Nephron (organoid): ENCODE results near the gene SESN2.

Experiments used
- H3K27ac Mint-ChIP-seq, 3 experiments: 2 replicates each; pipeline ENCODE4 v1.8.0; 2020; ENCODE audit warnings: mixed read lengths in 3 of 3, mild to moderate bottlenecking in 2 of 3, moderate library complexity in 1 of 3
- H3K27me3 Mint-ChIP-seq: 2 replicates; pipeline ENCODE4 v1.8.0; 2021; ENCODE audit warnings: low read depth, mild to moderate bottlenecking, moderate library complexity, mixed read lengths
- H3K36me3 Mint-ChIP-seq: 2 replicates; pipeline ENCODE4 v1.8.0; 2020; ENCODE audit warnings: low read depth, mixed read lengths
- H3K4me1 Mint-ChIP-seq: 2 replicates; pipeline ENCODE4 v1.8.0; 2020; ENCODE audit warnings: mixed read lengths
- H3K4me3 Mint-ChIP-seq, 3 experiments: 2 replicates each; pipeline ENCODE4 v1.8.0; 2020; ENCODE audit warnings: mild to moderate bottlenecking in 3 of 3, mixed read lengths in 3 of 3, moderate library complexity in 2 of 3
- H3K9me3 Mint-ChIP-seq: 2 replicates; pipeline ENCODE4 v1.8.0; 2020; ENCODE audit warnings: mixed read lengths
- TF ChIP-seq, protein P1 (sequence below), 3 experiments: fragments of 200-600 bp; sonication (generic); IDR thresholded peaks; one replicate each; pipeline ENCODE4 v1.5.0; 2021; ENCODE audit warnings: antibody characterized with exemption in 3 of 3; ENCODE audit not compliant: unreplicated experiment in 3 of 3

Gene SESN2

DNA sequence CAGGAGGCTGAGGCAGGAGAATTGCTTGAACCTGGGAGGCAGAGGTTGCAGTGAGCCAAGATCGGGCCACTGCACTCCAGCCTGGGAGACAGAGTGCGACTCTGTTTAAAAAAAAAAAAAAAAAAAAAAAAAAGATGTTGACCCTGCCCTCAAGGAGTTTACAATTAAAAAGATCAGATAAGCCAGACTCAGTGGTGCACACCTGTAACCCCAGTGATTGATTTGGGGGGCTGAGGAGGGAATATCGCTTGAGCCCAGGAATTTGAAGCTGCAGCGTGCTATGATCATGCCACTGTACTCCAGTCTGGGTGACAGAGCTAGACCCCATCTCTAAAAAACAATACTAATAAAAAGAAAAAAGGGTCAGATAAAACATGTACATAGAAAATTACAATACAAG, 1.6 kb upstream of the SESN2 start:
- H3K36me3 Mint-ChIP-seq = no peaks in the 10 kb centered on the region
- peaks cover 2% of the 10 kb centered on the region for H3K27me3 Mint-ChIP-seq
- H3K9me3 Mint-ChIP-seq = no peaks in the 10 kb centered on the region
- peaks cover 17% of the 10 kb centered on the region for H3K4me1 Mint-ChIP-seq
- H3K4me3 Mint-ChIP-seq = peak overlapping the region; percentile 81 to 90 (median 89)
- H3K27ac Mint-ChIP-seq = peak overlapping the region in 1 of 3 experiments; percentile 81
- TF ChIP-seq, protein P1, sequence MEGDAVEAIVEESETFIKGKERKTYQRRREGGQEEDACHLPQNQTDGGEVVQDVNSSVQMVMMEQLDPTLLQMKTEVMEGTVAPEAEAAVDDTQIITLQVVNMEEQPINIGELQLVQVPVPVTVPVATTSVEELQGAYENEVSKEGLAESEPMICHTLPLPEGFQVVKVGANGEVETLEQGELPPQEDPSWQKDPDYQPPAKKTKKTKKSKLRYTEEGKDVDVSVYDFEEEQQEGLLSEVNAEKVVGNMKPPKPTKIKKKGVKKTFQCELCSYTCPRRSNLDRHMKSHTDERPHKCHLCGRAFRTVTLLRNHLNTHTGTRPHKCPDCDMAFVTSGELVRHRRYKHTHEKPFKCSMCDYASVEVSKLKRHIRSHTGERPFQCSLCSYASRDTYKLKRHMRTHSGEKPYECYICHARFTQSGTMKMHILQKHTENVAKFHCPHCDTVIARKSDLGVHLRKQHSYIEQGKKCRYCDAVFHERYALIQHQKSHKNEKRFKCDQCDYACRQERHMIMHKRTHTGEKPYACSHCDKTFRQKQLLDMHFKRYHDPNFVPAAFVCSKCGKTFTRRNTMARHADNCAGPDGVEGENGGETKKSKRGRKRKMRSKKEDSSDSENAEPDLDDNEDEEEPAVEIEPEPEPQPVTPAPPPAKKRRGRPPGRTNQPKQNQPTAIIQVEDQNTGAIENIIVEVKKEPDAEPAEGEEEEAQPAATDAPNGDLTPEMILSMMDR (IDR thresholded peaks at IDR 0.05; ENCODE audit: unreplicated experiment in 3 of 3) = no peak

DNA sequence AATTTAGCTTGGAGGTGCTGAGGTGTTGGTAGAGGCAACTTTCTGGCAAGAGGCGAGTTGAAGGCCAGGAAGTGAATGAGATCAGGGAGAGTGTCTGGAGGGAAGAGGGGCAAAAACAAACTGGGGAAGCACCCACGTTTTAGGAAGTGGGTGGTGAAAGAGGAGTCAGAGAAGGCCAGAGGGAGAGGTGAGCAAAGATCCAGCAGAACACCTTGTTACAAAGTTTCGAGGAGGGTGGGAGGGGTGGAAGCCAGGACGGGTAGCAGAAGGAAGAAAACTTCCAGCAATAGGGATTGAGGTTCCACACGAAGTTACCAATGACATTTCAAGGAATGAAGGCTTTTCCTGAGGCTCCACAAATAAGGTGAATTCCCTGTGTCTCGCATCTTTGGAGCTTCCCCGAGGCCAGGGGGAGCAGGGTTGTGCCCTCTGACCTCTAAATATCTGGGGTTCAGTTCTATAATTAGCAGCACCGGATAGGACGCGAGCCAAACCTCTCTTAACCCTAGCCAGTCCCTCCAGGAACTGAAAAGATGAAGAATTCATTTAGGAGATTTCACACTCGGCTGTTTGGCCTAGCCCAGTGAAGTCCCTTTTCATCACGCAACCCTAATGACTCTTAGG, 578 bp upstream of the SESN2 start:
- Mint-ChIP-seq H3K9me3 (no peaks in the 10 kb centered on the region), H3K4me3 (peak overlapping the region; percentile 81 to 90 (median 89)), H3K27ac (peak overlapping the region; percentile 44 to 81 (median 46)), H3K27me3 (peaks cover 5% of the 10 kb centered on the region), H3K36me3 (no peaks in the 10 kb centered on the region), H3K4me1 (peaks cover 21% of the 10 kb centered on the region)
- TF ChIP-seq, protein P1 (IDR thresholded peaks at IDR 0.05; ENCODE audit: unreplicated experiment in 3 of 3) = no peak

DNA sequence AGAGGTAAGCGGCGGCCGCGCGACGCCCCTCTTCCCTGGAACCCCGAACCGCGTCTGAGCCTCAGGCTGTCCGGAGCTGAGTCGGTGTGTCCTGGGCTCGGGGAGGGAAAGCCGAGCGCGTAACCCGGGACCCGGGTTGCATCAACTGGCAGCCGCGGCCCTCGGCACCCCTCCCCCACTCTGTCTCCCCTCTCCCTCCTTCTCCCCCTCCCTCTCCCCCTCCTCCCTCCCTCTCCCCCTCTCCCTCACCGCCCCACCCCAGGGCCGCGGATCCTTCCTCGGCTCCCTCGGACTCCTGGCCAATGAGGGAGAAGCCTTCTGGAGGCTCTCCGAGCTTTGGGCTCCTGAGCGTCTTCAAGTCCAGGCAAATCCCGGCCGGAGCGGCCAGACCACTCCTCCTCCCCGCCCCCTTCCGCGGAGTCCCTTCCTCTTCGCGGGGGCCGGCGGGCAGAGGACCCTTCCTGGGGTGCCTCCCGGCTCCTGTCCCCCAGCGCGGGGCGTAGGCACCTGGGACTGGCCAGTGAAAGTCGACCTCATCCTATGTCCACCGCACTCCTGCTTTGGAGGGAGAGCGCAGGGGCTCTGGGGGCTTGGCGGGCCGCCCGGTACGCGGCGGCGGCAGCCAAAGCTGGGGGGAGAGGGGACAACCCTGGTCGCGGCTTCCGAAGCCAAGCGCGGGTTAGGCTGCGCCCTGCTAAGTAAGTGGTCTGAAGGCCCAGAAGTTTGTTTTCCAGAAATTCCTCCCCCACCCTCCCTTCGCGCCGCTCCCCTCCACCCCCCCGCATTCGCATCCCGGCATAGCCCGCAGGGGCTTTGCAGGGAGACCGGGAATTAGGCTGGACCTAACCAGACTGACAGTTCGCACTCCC, 850 bp downstream of the SESN2 start:
- no peaks in the 10 kb centered on the region for H3K9me3 Mint-ChIP-seq
- TF ChIP-seq, protein P1 (IDR thresholded peaks at IDR 0.05; ENCODE audit: unreplicated experiment in 3 of 3) = no peak
- H3K4me3 Mint-ChIP-seq = peak overlapping the region; percentile 81 to 90 (median 89)
- H3K27ac Mint-ChIP-seq = peak overlapping the region; percentile 25 to 68 (median 61)
- H3K4me1 Mint-ChIP-seq = peaks cover 21% of the 10 kb centered on the region
- H3K27me3 Mint-ChIP-seq = peaks cover 5% of the 10 kb centered on the region
- H3K36me3 Mint-ChIP-seq = no peaks in the 10 kb centered on the region

DNA sequence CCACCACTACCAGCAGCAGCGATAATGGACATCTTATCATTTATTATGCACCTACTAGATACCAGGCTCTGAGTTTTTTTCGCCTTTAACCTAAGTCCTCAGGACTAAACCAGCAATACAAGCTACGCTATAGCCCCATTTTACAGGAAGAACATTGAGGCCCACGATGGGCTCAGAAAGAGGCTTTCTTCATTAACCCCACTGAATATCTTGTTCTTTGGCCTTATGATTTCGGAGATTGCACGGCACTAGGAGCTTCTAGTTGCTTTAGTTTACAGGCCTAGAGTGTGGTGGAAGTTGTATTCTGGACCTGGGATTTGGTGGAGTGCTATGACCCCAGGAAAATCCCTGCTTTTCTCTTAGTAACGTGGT, 1.5 kb downstream of the SESN2 start:
- Mint-ChIP-seq H3K4me3 (peak overlapping the region; percentile 81 to 90 (median 89)), H3K27ac (peak overlapping the region; percentile 25 to 68 (median 61)), H3K9me3 (no peaks in the 10 kb centered on the region), H3K27me3 (peaks cover 5% of the 10 kb centered on the region), H3K4me1 (peaks cover 24% of the 10 kb centered on the region), H3K36me3 (no peaks in the 10 kb centered on the region)
- TF ChIP-seq, protein P1 (IDR thresholded peaks at IDR 0.05; ENCODE audit: unreplicated experiment in 3 of 3) = no peak

DNA sequence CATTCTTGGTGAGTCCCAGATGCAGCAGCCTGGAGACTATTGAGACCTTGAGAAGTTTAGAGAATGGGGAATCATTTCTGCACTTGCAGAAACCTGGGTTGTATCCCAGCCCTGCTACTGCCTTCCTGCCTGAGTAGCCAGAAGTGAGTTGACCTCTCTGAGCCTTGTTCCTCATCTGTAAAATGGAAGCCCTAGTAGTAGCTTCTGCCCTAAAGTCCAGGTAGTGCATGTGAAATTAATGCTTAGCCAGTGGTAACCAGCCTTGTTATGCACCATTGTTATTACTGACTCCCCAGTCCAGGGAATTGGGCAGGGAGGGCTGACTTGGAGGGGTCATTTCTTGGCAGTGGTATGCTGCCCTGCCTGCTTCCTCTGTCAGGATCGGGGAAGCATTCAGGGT, 5.6 kb downstream of the SESN2 start:
- Mint-ChIP-seq H3K4me3 (no peak overlapping the region), H3K27me3 (peaks cover 5% of the 10 kb centered on the region), H3K27ac (peak overlapping the region in 2 of 3 experiments; percentile 44 to 62), H3K9me3 (no peaks in the 10 kb centered on the region), H3K36me3 (peaks cover 5% of the 10 kb centered on the region), H3K4me1 (peaks cover 35% of the 10 kb centered on the region)
- TF ChIP-seq, protein P1 (IDR thresholded peaks at IDR 0.05; ENCODE audit: unreplicated experiment in 3 of 3) = no peak
